HCT116 (cell line): ENCODE data around the gene ST6GALNAC5. TPM values are rescaled to one million over a fixed set of nuclear protein-coding genes. Genes with fewer than 3 reads are reported as not detected.

Experiments
- ATAC-seq: fragments of 200-7000 bp; cut with Tn5 transposase; 2 replicates; pipeline ENCODE4 v1.9.1; 2020; ENCODE audit warnings: mild to moderate bottlenecking, moderate library complexity
- BruUV-seq: library from RNA; stranded (reverse); fragments of 400-500 nt; replicated peaks from 2 replicates; lab custom pipeline; 2021; lab: Mats Ljungman, UMichigan
- CTCF ChIA-PET: fragments of 300-600 bp; sonication (Branson Sonifier 250); formaldehyde crosslinking; loops from one replicate; lab custom pipeline; 2021; ENCODE audit warnings: antibody characterized with exemption; lab: Charles Lee
- POLR2A ChIA-PET: fragments of 300-600, 350-600 bp; sonication (Branson Sonifier 250); formaldehyde crosslinking; loops from one replicate; lab custom pipeline; 2021; ENCODE audit warnings: antibody characterized with exemption; lab: Charles Lee
- RAD21 ChIA-PET, 2 experiments: fragments of 300-600 bp; sonication (Branson Sonifier 250); formaldehyde crosslinking; loops; one replicate each; lab custom pipeline; 2023; ENCODE audit warnings: low total read pairs in 2 of 2; ENCODE audit not compliant: uncharacterized antibody in 2 of 2, unreplicated experiment in 2 of 2, low non-redundant PET in 1 of 2; lab: Charles Lee
- DNase-seq: peaks from one replicate; pipeline ENCODE4 v3.0.0-alpha.2; 2010; ENCODE audit warnings: low read depth, low spot score
- H2AFZ ChIP-seq: fragments of 200-600 bp; shearing (Covaris generic), sonication (generic); 2 replicates; pipeline ENCODE4 v1.6.1; 2017; ENCODE audit warnings: low read depth, mixed run types, mixed read lengths, antibody characterized with exemption, low read length; ENCODE audit not compliant: poor library complexity, severe bottlenecking
- H3K27ac ChIP-seq: 2 replicates; pipeline ENCODE4 v1.5.1; 2012; ENCODE audit warnings: low read depth, low read length
- H3K27me3 ChIP-seq: fragments of 200-600 bp; sonication (generic); 2 replicates; pipeline ENCODE4 v1.6.1; 2016; ENCODE audit warnings: mixed run types, low read length, mixed read lengths; ENCODE audit not compliant: insufficient read depth
- H3K36me3 ChIP-seq, 2 experiments: fragments of 200-500 bp in 1 of 2; fragments of 200-600 bp in 1 of 2; sonication (Bioruptor generic) in 1 of 2; sonication (generic) in 1 of 2; 2 replicates each; pipeline versions ENCODE4 v1.5.1 to v1.6.1; 2014 to 2016; ENCODE audit warnings: low read length in 2 of 2, inconsistent platforms in 1 of 2, mixed read lengths in 1 of 2, mixed run types in 1 of 2; ENCODE audit not compliant: insufficient read depth in 2 of 2, control insufficient read depth in 1 of 2
- H3K4me1 ChIP-seq, 2 experiments: fragments of 200-600 bp in 1 of 2; sonication (generic) in 1 of 2; 2 replicates each; pipeline versions ENCODE4 v1.5.1 to v1.6.1; 2012 to 2017; ENCODE audit warnings: low read length in 2 of 2, inconsistent platforms in 1 of 2, mild to moderate bottlenecking in 1 of 2, mixed read lengths in 1 of 2, mixed run types in 1 of 2, moderate library complexity in 1 of 2; ENCODE audit not compliant: insufficient read depth in 2 of 2, control insufficient read depth in 1 of 2
- H3K4me2 ChIP-seq: fragments of 200-600 bp; sonication (generic); 2 replicates; pipeline ENCODE4 v1.6.1; 2017; ENCODE audit warnings: mixed run types, low read length, mixed read lengths
- H3K4me3 ChIP-seq, 2 experiments: fragments of 200-600 bp in 1 of 2; sonication (generic) in 1 of 2; replicated peaks in 1 of 2; 2 replicates each; pipeline ENCODE4 v1.5.1; 2011 to 2016; ENCODE audit warnings: low read length in 2 of 2, control low read depth in 1 of 2, low read depth in 1 of 2, mild to moderate bottlenecking in 1 of 2, mixed read lengths in 1 of 2, mixed run types in 1 of 2
- H3K79me2 ChIP-seq: fragments of 200-600 bp; sonication (generic); 2 replicates; pipeline ENCODE4 v1.6.1; 2017; ENCODE audit warnings: mild to moderate bottlenecking, mixed run types, low read length, moderate library complexity, mixed read lengths; ENCODE audit not compliant: insufficient read depth
- H3K9ac ChIP-seq: fragments of 200-600 bp; sonication (generic); 2 replicates; pipeline ENCODE4 v1.6.1; 2016; ENCODE audit warnings: low read length, mixed read lengths
- H3K9me2 ChIP-seq: fragments of 200-600 bp; sonication (generic), shearing (Covaris generic); 2 replicates; pipeline ENCODE4 v1.6.1; 2017; ENCODE audit warnings: mixed run types, mild to moderate bottlenecking, moderate library complexity; ENCODE audit not compliant: insufficient read depth
- H3K9me3 ChIP-seq, 2 experiments: fragments of 200-500 bp in 1 of 2; fragments of 200-600 bp in 1 of 2; sonication (Bioruptor generic) in 1 of 2; sonication (generic) in 1 of 2; 2 replicates each; pipeline ENCODE4 v1.6.1; 2014 to 2017; ENCODE audit warnings: low read length in 2 of 2, mixed read lengths in 2 of 2, inconsistent platforms in 1 of 2, low read depth in 1 of 2, mild to moderate bottlenecking in 1 of 2, mixed run types in 1 of 2, moderate library complexity in 1 of 2; ENCODE audit not compliant: control insufficient read depth in 1 of 2, insufficient read depth in 1 of 2
- H4K20me1 ChIP-seq: fragments of 200-600 bp; sonication (generic), shearing (Covaris generic); 2 replicates; pipeline ENCODE4 v1.6.1; 2017; ENCODE audit warnings: mixed run types, mild to moderate bottlenecking, moderate library complexity; ENCODE audit not compliant: insufficient read depth
- CBX3 ChIP-seq: IDR thresholded peaks from 2 replicates; pipeline ENCODE4 v1.6.1; 2012; ENCODE audit warnings: low read depth
- CTCF ChIP-seq, 3 experiments: fragments of 200-600 bp in 1 of 3; sonication (generic) in 1 of 3; IDR thresholded peaks in 2 of 3; conservative IDR thresholded peaks in 1 of 3; 2 replicates each; pipeline ENCODE4 v1.5.1; 2012 to 2017; ENCODE audit warnings: low read depth in 2 of 3, low read length in 2 of 3, antibody characterized with exemption in 1 of 3, borderline replicate concordance in 1 of 3, control low read depth in 1 of 3, mild to moderate bottlenecking in 1 of 3, mixed read lengths in 1 of 3, mixed run types in 1 of 3, moderate library complexity in 1 of 3; ENCODE audit not compliant: insufficient read depth in 1 of 3
- EGR1 ChIP-seq: IDR thresholded peaks from 2 replicates; pipeline ENCODE4 v1.6.1; 2012; ENCODE audit warnings: low read depth
- ELF1 ChIP-seq: IDR thresholded peaks from 2 replicates; pipeline ENCODE4 v1.6.1; 2012; ENCODE audit warnings: low read depth, borderline replicate concordance
- EZH2phosphoT487 ChIP-seq: fragments of 200-600 bp; IDR thresholded peaks from 2 replicates; pipeline ENCODE4 v1.6.1; 2018; ENCODE audit warnings: antibody characterized with exemption, borderline replicate concordance
- JUND ChIP-seq: IDR thresholded peaks from 2 replicates; pipeline ENCODE4 v1.6.1; 2012
- RAD21 ChIP-seq: IDR thresholded peaks from 2 replicates; pipeline ENCODE4 v1.6.1; 2012; ENCODE audit warnings: low read depth, mild to moderate bottlenecking
- SP1 ChIP-seq: IDR thresholded peaks from 2 replicates; pipeline ENCODE4 v1.6.1; 2012; ENCODE audit warnings: low read depth
- SRF ChIP-seq: IDR thresholded peaks from 2 replicates; pipeline ENCODE4 v1.6.1; 2012; ENCODE audit warnings: low read depth
- intact Hi-C: fragments of 100-400 bp; cut with micrococcal nuclease; formaldehyde crosslinking; loops from 2 replicates; pipeline ENCODE4 v1.10.0; 2022
- total RNA-seq: library from RNA; stranded (reverse); gene quantifications from one replicate; pipeline ENCODE4 v1.2.1, GENCODE V29; 2021; ENCODE audit not compliant: unreplicated experiment
- TF ChIP-seq, protein P1 (sequence below): IDR thresholded peaks from 2 replicates; pipeline ENCODE4 v1.6.1; 2011; ENCODE audit warnings: mild to moderate bottlenecking, low read length, moderate library complexity; ENCODE audit not compliant: insufficient replicate concordance; ENCODE audit errors: extremely low read depth

ST6GALNAC5 gene
- total RNA-seq, 1 experiment from 2014 or later: 1.2 TPM

GRCh38 chr1:76892675-76893074 lies 25.4 kb downstream of the ST6GALNAC5 start:
- no peak for DNase-seq
- Histone ChIP-seq H2AFZ (no peak overlapping the region), H3K4me3 (no peak overlapping the region), H3K9ac (no peak overlapping the region), H3K9me3 (no peaks in the 10 kb centered on the region), H3K4me1 (no peaks in the 10 kb centered on the region), H3K9me2 (no peaks in the 10 kb centered on the region), H3K79me2 (no peaks in the 10 kb centered on the region), H3K4me2 (no peak overlapping the region), H4K20me1 (no peaks in the 10 kb centered on the region), H3K36me3 (no peaks in the 10 kb centered on the region), H3K27ac (no peak overlapping the region), H3K27me3 (no peaks in the 10 kb centered on the region)
- no peak for ATAC-seq
- intact Hi-C loops: no loop called here
- no peak for TF ChIP-seq JUND
- TF ChIP-seq, protein P1, sequence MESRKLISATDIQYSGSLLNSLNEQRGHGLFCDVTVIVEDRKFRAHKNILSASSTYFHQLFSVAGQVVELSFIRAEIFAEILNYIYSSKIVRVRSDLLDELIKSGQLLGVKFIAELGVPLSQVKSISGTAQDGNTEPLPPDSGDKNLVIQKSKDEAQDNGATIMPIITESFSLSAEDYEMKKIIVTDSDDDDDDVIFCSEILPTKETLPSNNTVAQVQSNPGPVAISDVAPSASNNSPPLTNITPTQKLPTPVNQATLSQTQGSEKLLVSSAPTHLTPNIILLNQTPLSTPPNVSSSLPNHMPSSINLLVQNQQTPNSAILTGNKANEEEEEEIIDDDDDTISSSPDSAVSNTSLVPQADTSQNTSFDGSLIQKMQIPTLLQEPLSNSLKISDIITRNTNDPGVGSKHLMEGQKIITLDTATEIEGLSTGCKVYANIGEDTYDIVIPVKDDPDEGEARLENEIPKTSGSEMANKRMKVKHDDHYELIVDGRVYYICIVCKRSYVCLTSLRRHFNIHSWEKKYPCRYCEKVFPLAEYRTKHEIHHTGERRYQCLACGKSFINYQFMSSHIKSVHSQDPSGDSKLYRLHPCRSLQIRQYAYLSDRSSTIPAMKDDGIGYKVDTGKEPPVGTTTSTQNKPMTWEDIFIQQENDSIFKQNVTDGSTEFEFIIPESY: no peak
- TF ChIP-seq EZH2phosphoT487: no peak
- CTCF ChIA-PET: no interaction called here
- RAD21 ChIA-PET: no interaction called here
- no TSS peak for BruUV-seq
- POLR2A ChIA-PET: no interaction called here

GRCh38 chr1:76901158-76901767 lies 34.0 kb downstream of the ST6GALNAC5 start:
- Histone ChIP-seq H3K9me2 (no peaks in the 10 kb centered on the region), H3K4me2 (no peak overlapping the region), H3K4me3 (no peak overlapping the region), H3K27me3 (no peaks in the 10 kb centered on the region), H4K20me1 (no peaks in the 10 kb centered on the region)
- POLR2A ChIA-PET: no interaction called here
- TF ChIP-seq SRF (no peak), CTCF (IDR thresholded peaks at IDR 0.05 in 2 of 3, conservative IDR thresholded peaks at IDR 0.05 in 1 of 3; ENCODE audit: borderline replicate concordance in 1 of 3, insufficient read depth in 1 of 3, low read depth in 2 of 3, low read length in 2 of 3) (peak; percentile 50 to 90 (median 86); a peak in 5 of 6 replicates), EGR1 (no peak), ELF1 (peak; percentile 53), SP1 (no peak), CBX3 (peak; percentile 73; the same call in 1 of the 2 replicates), RAD21 (peak; percentile 69)
- TF ChIP-seq, all 23 proteins: peak for 4
- DNase-seq: peak; percentile 54
- Histone ChIP-seq H3K4me1 (no peaks in the 10 kb centered on the region), H3K79me2 (no peaks in the 10 kb centered on the region), H2AFZ (peak overlapping the region; percentile 88), H3K27ac (no peak overlapping the region), H3K9ac (no peak overlapping the region), H3K9me3 (no peaks in the 10 kb centered on the region), H3K36me3 (no peaks in the 10 kb centered on the region)
- ATAC-seq: peak; percentile 100
- RAD21 ChIA-PET: no interaction called here
- BruUV-seq: no TSS peak
- CTCF ChIA-PET: no interaction called here
- intact Hi-C loops: loop anchor here (1.0 to 5.0 kb wide), 2 partner anchors 225 to 749 kb away; no protein-coding TSS in a partner anchor
